Putamen (tissue), 1 donor: Measurements from ENCODE around the gene CCDC187.

Experiments
- DNase-seq: peaks from one replicate; pipeline ENCODE4 v3.0.0-alpha.2; 2016; ENCODE audit warnings: low spot score

Gene CCDC187

DNA sequence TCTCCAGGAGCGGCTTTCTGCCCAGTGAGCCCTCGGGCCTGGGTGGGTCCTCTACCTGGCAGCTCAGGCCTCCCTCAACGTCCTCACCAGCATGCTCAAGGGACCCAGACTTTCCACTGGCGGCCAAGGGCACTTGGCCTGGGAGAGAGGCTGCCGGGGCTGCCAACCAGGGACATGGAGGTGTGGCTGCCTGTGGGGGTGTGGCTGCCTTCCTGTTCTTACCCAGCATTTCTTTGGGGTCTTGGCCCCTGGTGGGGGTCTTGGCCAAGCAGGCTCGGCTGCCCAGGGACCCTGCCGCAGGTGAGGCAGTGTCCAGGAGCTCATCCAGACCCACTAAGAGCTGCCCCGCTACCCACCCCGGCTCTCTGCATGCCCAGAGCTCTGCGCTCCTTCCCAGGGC, 51.0 kb downstream of the CCDC187 start:
- DNase-seq = no peak

DNA sequence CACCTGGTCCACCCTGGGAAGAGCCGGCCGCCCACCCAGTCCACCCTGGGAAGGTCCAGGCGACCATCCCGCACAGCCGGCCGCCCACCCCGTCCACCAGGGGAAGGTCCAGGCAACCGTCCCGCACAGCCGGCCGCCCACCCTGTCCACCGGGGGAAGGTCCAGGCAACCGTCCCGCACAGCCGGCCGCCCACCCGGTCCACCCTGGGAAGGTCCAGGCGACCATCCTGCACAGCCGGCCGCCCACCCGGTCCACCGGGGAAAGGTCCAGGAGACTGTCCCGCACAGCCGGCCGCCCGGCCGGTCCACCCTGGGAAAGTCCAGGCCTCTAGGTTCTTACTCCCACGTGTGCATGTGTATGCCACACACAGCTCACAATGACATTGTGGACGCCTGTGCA, 51.6 kb downstream of the CCDC187 start:
- no peak for DNase-seq

DNA sequence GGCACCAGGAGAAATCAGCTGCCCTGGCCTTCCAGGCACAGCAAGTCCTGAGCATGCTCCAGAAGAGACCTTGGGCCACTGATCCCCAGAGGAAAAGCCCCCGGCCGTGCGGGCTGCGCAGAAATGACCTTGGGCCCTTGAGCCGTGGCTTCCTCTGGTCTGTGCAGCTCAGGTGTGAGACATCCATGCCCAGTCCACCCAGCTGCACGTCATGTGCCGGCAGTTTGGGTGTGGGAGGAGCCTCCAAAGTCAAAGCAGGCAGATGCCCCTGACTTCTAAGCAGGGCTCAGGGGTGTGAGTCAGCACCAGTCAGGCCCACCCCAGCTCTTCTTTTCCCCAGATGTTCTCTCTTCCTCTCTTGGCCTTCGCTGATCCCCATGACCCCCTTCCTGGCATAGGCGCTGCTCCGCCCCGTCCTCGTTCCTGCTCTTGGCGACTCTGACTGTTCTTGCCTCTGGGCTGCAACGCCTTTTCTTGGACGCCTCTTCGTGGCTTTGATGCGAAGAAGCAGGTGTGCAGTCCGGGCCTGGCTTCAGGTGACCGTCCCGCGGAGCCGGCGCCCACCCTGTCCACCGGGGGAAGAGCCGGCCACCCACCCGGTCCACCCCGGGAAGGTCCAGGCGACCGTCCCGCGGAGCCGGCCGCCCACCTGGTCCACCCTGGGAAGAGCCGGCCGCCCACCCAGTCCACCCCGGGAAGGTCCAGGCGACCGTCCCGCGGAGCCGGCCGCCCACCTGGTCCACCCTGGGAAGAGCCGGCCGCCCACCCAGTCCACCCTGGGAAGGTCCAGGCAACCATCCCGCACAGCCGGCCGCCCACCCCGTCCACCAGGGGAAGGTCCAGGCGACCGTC, 52.4 kb downstream of the CCDC187 start:
- no peak for DNase-seq

DNA sequence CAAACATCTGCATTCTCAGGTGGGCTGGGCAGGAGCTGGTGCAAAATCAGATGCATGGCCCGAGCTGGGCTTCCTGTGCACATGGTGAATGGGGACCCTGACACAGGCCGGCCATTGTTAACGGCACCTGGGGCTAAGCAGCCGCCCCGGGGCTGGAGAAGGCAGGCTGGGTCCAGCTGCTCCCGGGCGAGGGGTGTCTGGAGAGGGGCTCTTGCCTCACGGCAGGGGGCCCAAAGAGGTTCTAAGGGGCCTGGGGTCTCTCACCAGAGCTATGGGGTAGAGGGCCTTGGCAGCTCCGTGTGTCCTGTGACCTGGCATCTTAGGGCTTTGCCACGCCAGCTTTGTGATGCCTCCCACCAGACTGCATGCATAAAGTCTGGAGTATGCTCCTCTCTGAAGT, 53.2 kb downstream of the CCDC187 start:
- DNase-seq = no peak

DNA sequence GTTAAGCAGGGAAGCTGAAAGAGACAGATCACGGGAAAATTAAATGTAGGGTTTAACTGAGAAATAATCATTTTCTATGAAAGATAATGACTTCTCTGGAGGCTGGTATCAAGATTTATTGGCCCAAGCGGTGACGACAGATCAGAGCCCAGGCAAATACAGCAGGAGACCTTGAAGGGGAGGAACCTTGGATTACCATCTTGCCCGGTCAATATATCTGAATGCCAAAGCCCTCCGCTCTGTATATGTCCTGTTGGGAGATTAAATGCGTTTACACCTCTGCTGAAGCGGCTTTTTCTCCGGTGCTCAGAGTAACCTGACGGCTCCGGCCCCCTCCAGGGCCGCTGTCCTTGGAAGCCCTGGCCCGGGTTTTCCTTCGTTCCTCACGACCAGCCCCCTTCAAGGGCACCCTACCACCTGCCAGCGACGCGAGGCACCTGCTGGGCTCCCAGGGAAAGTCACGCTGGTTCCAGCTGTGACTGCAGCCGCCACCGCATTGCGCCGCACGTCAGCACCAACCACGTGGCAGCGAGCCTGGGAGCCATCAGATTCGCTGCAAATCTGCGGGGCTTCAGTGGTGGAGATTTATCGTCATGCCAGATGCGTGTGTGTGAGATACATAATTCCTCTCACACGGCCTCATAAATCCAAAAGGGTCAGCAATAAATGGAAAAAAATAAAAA, 53.9 kb downstream of the CCDC187 start:
- DNase-seq = no peak

DNA sequence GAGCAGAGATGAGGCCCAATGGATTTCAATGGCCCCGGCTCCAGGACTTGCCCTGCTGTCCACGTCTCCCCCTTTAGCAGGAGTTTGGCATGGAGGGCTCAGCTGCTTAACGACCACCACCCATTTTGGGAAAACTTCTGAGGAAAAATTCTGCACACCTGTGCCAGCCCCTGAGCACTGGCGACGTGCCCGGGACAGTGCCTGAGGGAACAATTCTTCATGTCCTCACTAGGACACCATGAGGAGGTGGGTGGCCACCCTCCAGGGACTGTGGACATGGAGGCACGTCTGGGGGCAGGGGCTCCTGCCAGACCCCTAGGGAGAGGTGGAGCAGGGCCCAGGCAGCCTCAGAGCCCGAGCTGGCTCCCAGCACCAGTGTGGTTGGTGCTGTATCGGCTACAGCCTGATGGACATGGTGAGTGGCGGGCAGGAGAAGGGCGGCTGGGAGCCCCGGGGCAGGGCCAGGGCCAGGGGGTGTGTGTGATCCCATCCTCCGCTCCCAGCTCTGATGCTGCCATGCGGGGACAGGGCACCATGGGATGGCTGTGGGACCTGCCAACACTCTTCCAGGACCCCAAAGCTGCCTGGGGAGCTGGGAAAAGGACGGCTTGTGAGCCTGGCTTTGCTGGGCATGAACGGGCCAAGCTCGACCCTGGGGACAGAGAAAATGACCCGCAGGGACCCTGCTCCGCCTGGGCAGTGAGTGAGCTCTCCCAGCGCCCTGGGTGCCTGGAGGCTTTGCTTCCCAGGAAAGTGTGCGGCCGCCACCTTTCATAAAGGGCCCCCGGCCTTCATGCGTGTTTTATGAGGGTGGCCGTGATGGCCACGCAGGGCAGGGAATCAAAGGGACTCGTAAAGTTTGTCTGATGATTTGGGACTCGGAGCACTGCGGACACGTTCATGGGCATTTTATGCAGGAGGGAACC, 54.7 kb downstream of the CCDC187 start:
- DNase-seq = no peak

DNA sequence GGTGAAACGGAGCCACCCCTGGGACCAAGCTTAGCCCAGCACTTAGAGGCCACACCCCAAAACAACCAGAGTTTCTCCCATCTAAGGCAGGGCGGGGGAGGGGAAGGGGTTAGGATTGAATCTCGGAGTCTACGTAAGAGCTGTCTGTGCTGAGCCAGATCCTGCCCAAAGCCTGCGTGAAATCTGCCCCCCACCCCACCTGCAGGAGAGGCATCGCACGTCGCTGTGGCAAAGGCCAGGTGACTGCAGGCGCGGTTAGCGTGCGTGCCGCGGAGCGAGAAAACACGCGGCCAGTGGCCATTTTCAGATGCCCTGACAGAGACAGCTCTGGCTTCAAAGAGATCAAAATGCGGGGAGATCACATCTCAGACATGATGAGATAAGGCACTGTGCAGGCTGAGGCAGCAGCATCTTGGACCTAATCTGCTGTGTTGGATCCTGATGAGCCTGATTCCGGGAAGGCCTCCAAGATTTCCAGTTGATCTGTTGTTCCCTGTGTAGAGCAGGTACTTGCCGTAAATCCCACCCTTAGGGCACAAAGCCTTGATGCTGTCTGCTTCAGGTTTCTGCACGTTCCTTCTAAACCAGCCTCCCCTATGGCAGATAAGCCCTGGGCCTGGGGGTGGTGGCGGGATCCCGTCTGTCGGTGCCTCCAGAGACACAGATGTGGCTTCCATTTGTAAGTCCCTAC, 55.8 kb downstream of the CCDC187 start:
- DNase-seq = no peak

DNA sequence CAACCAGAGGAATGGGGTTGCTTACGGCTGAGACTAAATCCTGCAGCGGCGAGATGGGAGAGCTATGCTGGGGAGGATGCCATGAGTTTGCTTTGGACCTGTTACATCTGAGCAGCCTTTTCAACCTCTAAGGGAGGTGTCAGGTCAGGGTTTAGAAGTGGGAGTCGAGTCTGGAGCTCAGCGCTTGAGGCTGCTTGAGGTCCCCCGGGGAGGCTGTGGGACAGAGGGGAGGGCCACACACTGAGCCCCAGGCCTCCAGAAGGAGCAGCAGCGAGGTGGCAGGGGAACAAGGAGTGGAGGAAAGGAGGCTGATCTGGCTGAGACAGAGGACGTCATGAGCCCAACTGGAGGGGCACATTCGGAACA, 56.4 kb downstream of the CCDC187 start:
- no peak for DNase-seq

DNA sequence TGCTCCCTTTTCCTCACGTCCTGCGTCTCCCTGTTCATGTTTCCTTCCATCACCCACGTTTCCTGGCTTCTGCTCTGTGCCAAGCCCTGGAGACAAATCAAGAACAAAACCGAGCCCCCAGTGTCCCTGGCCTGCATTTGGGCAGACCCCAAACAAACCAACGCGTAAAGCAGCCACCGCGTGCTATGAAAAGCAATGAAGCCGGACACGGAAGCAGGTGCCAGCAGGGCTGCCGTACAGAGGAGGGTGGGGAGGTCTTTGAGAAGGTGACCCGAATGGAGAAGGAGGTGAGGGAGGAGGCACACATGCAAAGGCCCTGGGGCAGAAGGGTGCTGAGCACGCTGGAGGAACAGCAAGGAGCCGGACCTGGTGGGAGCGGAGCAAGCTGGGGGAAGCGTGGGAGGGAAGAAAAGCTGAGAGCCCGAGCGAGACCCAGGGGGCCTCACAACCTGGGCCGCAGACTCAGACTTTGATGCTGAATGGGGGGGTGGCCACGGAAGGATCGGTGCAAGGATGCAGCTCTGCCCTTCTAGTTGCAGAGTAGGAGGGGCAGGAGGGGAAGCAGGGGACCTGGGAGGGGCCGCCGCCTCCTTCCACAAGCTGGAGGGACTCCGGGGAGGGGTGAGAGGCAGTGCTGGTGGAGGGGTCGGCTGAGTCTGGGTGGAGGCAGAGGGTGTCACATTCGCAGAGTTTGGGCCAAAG, 56.9 kb downstream of the CCDC187 start:
- DNase-seq = no peak

DNA sequence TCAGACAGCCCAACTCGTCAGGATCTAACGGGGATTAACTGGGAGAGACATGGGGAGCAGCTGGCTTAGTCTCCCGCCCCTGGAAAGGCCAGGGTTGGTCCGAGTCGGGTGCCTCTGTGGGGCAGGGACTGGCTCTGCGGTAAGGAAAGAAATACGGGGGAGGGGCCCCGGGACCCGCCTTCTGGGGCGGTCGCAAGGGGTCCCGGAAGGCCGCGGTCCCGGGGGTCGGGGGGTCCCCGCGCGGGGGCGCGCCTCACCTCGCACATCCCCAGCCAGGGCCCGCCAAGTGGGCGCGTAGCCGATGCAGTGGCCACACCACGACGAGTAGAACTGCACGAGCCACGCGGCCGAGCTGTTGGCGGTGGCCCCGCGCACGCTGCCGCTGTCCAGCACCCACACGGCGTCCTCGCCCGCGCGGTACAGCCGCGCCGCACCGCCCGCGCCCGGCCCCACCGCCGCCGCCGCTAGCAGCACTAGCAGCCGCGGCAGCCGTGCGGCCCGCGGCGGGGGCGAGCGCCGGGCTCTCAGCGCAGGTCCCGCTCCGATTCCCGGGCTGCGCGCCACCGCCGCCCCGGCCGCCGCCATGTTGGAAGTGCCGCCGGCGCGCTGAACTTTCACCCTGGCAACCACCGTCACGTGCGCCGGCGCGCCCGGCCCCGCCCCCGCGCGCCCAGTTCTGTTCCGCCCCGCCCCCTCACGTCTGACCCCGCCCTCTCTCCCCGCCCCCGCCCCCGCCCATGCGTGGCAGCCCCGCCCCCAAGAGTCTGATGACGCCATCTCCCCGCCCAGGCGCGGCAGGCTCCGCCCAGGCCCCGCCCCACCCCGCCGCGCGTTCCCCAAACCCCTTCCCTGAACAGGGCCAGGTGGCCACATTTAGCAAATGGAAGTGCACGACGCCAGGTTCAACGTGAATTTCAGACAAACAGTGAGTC, 58.4 kb downstream of the CCDC187 start, which contains the start of gene QSOX2:
QSOX2 (minus strand) TSS at position 594 of the 932 bp plus-strand sequence; CDS start at position 585, 9 bp downstream.
- DNase-seq = peak; percentile 79

DNA sequence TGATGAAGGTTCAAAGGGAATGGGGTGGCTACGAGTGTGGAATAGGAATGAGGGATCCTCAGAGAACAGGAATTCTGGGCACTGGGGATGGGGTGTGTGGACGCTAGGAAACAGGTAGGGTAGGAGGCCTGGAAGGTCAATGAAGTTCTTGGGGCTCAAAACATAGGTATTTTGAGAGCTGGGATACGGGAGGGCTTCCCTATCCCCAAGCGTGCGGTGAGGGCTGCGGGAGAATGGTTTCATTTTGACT, 59.0 kb downstream of the CCDC187 start:
- no peak for DNase-seq

DNA sequence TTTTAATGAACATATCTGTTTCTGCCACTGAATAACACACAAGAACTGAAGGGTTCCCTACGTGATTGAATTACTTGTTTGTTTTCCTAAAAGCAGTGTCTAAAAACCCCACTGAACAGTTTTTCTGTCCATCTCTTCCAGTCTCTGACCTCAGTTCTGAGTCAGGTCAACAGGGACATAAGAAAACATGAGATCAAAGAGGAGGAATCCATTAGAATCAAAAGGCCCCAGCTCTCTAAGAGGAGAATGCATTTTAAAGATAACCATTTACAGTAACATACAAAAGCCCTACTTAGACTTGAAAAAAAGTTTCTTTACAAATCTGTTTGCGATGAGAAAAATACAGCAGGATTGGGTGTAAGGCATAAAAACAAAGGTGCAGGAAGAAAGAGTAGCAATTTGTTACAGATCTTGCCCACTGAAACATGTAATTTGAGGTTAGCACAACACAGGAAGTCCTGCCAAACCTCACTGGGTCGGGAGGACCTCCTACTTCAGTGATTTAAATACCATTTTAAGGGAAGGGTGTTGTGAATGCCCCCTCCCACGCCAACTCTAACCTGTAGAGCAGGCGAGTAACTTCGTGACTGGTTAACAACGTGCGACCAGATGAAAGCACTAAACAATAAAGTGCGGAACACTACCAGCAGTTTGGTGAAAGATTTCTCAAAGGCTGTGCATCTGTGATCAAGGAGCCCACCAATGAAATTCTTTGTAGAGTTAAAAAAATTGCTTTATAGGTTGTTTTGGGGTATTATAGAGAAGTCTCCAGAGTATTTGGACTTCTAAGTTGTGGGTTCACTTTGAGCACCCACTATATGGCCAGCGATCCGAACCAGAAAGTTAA, 59.5 kb downstream of the CCDC187 start:
- DNase-seq = no peak

DNA sequence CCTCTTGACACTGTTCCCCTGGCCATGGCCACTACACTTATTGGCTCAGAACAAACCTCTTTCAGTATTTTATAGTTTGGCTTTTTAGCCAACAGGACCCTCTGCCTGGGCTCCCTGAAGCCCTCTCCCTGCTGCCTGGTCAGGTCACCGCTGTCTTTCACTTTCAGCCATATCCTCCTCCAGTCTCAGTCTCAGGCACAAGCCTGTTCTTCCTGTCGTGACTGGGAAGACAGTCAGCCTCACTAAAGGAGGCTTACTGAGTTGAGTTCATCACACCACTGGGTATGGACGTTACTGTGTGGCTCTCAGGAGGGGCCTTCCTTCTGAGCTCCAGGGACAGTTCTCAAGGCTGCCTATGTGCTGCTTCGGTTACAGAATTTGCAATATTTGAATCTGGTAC, 60.3 kb downstream of the CCDC187 start:
- no peak for DNase-seq

DNA sequence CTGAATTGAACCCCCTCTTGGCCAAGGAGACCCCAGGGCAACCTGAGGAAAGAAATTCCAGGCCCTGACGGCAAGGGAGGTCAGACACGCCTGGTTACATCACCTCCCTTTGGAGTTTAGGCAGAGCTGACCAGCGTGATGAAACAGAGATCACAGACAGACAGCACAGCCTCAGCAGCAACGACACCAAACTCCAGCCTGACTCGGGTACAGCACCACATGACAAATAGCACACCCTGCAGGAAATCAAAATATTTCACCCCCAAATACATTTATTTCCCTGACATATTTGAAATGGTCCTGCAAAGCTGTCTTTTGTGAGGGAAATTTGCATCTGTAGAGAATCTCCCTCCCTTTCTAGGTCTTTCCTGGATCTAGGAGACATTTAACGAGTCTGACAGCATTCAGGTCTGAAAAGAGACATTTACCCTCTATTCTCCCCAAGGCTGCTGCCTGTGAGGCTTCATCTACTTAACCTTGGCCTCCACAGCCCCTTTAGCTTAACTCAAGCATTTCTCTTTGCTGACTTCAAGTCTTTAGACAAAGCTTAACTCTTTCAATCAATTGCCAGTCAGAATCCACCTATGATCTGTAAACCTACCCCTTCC, 60.9 kb downstream of the CCDC187 start:
- no peak for DNase-seq

DNA sequence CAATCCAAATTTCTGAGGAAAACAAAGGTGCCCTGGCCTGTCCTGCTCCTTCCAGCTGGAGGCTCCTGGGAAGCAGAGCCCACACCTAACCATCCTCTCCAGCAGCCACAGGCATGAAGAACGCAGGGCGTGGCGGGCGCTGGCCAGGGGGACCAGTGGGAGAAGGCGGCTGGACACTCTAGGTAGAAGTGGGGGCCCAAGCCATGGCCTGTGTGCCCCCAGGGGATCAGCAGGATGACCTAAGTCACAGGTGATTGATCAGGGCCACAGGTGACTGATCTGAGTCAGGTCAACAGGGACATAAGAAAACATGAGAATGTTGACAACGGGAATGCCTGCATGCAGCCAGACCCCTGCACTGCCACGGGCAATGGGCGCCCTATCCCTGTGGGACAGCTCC, 61.6 kb downstream of the CCDC187 start:
- no peak for DNase-seq

DNA sequence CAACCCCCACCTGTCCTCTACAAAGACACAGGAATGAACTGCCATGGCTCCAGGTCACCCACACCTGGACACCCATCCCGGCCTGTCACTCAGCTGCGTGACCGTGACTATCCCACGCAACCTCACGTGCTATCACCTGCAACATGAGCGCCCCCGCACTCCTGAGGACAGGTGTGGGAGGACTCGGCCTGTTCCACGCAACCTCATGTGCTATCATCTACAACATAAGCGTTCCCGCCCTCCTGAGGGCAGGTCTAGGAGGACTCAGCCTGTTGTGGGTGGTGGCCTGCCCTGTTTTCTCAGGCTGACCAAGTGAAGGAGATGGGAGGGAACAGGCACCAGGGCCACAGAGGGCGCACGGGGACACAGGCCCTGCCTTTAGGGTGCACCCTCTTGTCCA, 62.4 kb downstream of the CCDC187 start:
- DNase-seq = no peak

DNA sequence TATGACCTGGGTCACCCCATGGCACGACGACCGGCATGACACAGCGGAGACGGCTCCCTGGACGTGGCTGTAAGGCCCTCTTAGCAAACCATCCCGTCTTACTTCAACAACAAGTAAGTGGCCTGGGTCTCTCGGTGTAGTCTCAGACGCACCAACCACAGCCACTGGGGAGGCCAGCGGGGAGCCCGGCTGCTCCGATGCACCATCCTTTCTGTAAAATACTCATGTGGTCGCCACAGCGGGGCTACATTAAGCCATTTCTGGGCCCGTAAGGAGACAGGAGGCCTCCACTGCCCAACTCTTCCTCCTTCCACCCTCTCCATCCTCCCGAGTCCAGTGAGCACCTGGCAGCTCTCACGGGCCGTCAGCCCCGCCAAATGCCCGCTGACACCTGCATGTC, 63.0 kb downstream of the CCDC187 start:
- DNase-seq = no peak

DNA sequence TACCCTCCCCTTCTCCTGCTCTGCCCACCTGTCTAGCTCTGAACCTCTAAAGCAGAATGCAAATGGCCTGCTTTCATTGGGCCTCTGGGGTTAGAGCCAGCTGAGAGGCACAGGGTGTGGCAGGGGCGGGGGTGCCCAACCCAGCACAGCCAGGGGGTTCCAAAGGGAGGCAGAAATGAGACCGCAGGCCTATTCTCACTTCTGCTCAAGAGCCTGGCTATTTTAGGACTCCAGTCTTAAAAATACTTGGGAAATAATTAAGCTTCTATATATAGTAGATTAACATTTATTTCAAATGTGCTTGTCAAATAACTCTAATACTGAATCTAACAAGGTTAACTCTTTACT, 63.9 kb downstream of the CCDC187 start:
- DNase-seq = no peak
